Measurements from ENCODE around the gene WDR20.
"Not testable (repeated sequence)": the region's sequence is repeated elsewhere in the genome, so short reads cannot be mapped to it uniquely, and the experiment has no call there.

The WDR20 gene

DNA sequence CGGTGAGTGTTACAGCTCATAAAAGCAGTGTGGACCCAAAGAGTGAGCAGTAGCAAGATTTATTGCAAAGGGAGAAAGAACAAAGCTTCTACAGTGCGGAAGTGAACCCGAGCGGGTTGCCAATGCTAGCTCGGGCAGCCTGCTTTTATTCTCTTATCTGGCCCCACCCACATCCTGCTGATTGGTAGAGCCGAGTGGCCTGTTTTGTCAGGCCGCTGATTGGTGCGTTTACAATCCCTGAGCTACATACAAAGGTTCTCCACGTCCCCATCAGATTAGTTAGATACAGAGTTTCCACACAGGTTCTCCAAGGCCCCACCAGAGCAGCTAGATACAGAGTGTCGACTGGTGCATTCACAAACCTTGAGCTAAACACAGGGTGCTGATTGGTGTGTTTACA is 5.0 kb upstream of the WDR20 start:
- DNase-seq: not testable (repeated sequence)

DNA sequence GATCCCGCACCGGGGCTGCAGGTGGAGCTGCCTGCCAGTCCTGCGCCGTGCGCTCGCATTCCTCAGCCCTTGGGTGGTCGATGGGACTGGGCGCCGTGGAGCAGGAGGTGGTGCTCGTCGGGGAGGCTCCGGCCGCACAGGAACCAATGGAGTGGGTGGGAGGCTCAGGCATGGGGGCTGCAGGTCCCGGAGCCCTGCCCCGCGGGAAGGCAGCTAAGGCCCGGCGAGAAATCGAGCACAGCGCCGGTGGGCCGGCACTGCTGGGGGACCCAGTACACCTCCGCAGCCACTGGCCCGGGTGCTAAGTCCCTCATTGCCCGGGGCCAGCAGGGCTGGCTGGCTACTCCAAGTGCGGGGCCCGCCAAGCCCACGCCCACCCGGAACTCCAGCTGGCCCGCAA is 4.2 kb upstream of the WDR20 start:
- not testable (repeated sequence) for DNase-seq

DNA sequence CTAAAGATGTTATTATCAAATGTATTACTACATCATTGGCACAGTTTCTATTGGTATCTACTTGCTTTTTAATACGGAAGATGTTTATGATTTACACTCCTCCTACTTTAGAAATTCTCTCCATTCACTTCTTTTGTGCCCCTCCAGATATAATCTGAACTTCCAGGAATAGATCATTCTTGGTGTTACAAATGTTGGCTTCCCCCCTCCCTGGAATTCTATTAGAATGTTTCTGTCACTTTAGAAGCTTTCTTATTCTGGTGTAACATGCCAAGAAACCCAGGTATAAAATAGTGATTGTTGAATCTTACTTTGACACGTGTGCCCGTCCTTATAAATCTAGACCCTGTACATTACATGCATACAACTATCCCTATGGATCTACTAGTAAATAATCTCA is 1.2 kb upstream of the WDR20 start:
- DNase-seq: no peak

DNA sequence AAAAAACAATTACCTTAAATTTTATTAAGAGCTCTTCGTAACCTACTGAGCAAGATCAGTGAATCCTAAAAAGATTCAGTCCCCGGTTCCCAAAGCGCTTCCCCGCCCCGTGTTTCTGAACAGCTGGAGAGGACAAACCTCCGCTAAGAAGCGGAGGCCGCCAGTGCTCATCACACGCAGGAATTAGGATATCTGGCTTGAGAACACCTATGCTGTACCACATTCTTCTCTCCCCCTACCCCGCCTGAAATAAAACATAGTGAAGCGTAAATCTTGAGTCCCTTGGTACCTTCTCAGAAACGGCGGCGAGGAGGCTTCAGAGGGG is 774 bp upstream of the WDR20 start:
- no peak for DNase-seq

DNA sequence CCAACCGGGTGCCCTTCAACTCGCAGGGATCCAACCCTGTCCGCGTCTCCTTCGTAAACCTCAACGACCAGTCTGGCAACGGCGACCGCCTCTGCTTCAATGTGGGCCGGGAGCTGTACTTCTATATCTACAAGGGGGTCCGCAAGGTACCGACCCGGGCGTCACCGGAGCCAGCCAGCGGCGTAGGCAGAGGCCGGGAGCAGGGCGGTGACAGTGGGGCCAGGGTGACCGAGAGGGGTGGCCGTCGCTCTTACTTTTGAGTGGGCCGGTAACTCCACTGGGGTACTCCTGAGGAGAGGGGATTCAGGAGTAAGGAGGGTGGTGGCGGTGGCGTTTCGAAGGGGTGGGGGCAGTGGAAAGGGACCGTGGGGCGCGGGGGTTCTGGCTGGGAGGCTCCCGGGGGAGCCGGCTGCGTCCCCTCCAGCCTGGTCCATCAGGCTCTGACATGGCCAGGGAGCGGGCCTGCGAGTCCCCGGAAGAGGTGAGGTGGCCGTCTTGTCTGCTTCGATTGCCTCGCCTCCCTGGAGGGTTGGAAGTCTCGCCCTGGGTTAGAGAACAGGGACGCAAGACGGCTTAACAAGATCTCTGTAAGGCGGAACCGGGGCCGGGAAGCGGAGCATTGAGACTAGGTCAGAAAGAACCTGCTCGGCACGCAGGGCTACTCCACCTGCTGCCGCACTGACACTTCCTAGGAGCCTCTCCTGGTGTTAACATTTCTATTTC is 491 bp downstream of the WDR20 start:
- no peak for DNase-seq

DNA sequence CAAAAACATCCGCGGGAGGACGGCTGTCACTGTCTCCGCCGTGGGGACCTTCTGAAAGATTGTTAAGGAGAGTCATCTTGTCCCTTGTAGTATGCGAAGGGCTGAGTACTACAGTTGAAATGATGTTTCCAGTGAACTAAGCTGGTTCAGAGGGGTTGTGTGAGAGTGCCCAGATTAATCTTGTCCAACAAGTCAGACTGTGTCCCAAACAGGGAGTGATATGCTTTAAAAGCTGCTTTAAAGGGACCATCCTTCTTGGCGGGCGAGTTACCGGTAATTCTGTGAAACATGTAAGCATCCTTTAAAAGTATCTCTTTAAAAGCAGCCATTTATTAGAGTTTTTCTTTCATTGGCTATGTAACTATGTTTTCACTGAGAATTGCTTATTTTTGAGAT is 1.1 kb downstream of the WDR20 start:
- DNase-seq: no peak

DNA sequence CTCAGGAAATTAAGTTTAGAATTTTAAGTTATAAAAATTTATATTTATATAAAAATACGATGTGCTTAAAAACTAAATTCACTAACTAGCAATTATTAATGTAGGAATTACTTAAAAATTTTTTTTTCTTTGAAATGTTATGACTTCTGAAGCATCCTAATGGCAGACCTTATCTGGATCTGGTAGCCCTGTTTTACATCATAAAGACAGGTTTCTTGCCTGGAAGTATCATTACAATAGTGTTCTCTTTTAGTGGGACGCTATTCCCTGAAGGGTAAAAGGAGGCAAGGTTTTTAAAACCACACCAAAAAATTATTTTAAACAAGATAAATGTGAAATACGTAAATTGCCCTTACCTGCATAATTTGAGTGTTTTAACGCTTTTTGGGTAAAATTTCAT is 2.1 kb downstream of the WDR20 start:
- no peak for DNase-seq

DNA sequence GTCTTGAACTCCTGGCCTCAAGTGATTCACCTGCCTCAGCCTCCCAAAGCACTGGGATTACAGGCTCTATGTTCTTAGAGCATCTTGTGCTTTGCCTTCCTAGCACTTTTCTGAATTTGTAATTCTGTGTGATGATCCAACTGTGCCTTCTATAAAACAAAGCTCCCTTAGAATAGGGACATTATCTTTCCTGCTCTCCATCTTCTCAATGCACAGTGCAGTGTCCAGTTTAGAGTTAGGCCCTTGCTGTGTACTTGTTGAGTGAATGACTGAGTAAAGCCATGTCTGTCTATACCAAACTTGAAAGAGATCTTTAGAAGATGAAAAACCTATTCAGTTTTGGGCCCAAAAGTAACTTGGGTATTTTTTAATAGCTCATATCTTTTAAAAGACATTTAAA is 5.2 kb downstream of the WDR20 start:
- no peak for DNase-seq

DNA sequence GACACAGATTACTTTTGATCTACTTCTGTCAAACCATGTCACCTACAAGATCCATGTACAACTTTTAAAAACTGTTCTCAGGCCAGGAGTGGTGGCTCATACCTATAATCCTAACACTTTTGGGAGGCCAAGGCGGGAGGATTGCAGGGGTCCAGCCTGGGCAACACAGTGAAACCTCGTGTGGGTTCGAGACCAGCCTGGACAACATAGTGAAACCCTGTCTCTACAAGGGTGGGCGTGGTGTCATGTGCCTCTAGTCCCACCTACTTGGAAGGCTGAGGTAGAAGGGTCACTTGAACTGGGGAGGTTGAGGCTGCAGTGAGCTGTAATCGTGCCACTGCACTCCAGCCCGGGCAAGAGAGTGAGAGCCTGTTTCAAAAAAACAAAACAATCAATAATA is 5.7 kb downstream of the WDR20 start:
- DNase-seq: no peak

DNA sequence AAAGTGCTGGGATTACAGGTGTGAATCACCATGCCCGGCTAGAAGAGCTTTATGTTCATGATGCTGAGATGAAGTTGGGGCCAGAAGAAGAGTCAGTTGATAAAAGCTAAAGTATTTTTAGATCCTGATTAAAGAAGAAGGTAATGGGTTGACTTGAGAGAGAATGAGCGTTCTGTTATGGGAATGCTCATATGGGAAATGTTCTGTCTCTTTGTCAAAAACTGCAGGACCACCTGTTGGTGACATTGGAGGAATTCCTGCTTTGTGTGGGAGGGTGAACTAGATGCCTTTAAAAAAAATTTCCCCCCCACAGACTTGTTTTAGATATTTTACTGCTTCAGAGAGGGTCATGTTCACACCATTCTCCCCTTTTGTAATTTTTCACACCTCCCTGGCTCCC is 6.7 kb downstream of the WDR20 start:
- no peak for DNase-seq

DNA sequence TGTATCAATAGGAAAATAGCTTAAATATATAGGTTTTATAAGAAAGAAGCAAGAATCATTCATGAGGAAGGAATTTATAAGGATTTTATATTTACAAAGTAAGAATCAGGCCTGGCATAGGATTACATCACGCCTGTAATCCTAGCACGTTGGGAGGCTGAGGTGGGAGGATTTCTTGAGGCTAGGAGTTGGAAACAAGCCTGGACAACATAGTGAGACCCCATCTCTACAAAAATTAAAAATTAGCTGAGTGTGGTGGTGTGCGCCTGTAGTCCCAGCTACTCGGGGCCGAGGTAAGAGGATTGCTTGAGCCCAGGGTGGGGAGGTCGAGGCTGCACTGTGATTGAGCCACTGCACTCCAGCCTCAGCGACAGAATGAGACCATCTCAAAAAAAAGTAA is 10.4 kb downstream of the WDR20 start:
- no peak for DNase-seq

DNA sequence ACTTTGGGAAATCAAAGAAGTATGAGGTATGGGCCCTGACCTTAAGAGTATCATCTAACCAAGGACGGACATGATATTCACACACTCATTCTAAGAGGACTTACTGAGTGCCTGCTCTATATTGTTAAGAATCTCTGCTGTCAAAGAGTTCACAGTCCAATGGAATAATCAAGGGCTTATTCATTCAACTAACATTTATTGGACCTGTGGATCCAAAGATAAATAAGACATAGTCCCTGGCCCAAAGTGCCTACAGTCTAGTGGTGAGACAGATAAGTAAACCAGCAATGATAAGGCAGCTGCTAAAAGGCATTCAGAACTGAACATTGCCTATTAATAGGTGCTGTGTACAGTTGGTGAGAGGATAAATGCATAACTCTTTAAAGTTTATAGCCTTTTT is 11.0 kb downstream of the WDR20 start:
- DNase-seq: no peak

DNA sequence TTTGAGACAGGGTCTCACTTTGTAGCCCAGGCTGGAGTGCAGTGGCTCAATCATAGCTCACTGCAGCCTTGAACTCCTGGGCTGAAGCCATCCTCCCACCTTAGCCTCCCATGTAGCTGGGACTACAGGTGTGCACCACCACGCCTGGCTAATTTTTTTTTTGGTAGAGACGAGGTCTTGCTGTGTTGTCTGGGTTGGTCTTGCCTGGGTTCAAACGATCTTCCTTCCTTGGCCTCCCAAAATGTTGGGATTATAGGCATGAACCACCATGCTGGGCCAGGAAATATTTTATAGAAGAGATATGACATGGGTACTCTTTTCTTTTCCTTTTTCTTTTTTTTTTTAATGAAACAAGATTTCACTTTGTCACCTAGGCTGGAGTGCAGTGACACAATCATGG is 11.7 kb downstream of the WDR20 start:
- DNase-seq: not testable (repeated sequence)

DNA sequence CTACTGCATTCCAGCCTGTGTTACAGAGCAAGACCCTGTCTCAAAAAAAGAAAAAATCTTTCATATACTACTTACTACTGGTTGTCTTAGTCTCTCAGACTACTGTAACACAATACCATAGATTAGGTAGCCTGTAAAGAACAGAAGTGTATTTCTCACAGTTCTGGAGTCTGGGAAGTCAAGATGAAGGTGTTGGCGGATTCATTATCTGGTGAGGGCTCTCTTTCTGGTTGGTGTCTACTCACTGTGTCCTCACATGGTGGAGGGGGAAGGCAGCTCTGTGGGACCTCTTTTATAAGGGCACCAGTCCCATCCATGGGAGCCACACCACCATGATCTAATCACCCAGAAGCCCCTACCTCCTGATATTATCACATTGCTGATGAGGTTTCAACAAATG is 14.4 kb downstream of the WDR20 start:
- no peak for DNase-seq

DNA sequence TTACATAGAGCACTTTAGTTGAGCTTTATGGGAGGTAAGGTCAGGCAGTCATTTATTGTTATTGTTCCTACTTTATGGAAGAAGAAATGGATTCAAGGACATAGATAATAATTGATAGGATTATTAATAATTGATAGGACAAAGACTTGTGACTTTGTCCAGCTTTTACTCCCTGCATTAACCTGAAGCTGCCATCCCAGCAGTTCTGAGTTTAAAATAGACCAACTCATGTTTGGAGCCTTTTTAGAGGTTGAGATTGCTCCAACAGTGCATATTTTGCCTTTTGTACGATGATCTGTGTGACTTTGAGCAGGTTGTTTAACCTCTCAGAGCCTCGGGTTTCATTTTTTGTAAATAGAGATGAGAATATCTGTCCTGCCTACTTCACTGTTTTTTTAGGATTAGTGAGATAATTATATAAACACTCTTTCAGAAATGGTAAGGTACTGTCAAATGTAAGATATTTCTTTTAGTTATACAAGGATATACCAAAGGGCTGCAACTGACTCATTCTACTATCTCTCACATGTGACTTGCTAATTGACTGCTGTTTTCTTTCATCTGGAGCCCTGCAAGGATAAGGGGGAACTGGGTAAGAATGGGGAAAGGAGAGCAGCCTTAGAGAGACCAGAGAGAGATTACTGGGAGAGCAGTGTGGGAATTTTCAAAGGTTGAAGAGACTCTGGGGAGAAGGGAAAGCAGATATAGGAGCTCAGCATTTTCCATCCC is 15.3 kb downstream of the WDR20 start:
- no peak for DNase-seq

DNA sequence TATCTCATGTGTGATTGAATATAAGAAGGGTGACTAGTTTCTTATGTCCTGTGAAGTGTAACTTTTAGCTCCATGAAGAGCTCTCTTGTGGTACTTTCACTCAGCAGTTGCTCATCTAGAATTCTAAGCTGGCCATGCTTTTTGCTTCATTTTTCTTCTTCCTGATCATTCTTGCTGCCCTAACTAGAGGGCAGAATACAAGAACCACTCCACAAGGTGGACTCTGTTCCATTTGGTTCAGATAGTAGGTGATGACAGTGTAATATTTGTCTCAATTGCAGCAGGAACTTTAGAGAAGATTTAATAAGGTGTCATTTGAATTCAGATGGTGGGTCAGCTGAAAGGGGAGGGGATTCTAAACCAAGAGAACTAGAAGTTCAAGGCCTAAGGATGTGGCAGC is 17.6 kb downstream of the WDR20 start:
- no peak for DNase-seq

DNA sequence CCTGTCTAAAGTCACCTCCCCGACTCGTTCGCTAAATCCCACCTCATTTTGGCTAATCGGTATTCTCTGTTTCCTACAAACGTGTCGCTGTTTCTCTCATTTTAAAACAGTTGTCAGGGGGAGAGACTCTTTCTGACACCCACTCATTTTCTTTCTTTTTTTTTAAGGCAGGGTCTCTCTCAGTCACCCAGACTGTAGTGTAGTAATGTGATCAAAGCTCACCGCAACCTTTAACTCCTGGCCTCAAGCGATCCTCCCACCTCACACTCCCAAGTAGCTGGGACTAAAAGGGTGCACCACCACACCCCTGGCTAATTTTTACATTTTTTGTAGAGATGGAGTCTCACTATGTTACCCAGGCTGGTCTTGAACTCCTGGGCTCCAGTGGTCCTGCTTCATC is 19.1 kb downstream of the WDR20 start:
- DNase-seq: no peak

DNA sequence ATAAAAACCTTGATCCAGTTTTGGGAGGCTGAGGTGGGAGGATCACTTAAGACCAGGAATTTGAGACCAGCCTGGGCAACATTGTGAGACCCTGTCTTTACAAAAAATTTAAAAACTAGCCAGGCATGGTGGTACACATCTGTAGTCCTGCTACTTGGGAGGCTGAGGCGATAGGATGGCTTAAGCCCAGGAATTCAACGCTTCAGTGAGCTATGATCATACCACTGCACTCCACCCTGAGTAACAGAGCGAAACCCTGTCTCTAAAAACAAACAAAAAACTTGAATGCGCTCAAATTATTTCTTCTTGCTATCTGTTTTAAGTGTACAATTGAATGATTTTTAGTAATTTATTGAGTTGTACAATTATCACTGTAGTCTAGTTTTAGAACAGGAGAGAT is 20.1 kb downstream of the WDR20 start:
- no peak for DNase-seq

DNA sequence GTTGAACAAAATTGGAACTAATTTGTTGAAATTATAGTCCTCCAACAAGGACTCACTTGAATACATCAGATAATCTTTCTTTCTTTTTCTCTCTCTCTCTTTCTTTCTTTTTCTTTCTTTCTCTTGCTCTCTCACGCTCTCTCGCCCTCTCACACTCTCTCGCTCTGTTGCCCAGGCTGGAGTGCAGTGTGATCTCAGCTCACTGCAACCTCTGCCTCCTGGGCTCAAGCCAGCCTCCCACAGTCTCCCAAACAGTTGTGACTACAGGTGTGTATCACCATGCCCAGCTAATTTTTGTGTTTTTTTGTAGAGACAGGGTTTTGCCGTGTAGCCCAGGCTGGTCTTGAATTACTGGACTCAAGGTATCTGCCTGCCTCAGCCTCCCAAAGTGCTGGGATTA is 22.8 kb downstream of the WDR20 start:
- DNase-seq: no peak

DNA sequence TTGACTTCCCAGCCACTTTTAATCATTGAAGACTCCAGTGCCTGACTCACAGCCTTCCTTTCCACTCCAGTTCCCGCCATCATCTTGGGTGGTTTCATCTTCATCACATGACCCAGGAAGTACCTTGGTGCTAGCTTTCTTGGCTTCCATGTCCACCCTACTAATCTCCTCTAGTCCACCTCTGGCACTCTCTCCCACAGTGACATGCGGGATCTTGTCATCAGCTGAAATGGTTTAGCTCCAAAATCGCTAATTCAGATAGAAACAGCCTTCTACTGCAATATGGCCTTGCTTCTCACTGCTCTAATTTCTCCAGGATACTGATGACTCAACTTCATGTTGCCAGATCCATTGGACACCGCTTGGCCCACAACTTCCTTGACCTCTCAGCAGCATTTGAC is 24.5 kb downstream of the WDR20 start:
- DNase-seq: no peak

DNA sequence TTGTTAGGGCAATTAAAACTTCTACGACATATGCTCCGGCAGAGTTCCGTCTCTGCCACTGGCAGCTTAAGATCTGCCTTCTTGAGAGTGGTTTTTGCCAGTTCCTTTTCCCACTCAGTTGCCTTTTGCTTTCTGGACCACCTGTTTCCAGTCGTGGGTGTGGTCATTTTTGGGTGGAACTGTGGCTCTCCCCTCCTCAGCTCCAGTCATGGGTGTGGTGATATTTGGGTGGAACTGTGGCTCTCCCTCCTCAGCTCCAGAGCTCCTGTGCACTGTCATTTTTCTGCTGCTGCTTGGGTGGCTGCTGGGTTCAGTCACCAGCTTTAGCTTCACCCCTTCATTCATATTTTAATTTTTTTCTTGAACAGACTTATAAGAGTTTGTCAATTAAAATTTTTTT is 25.3 kb downstream of the WDR20 start:
- DNase-seq: no peak

DNA sequence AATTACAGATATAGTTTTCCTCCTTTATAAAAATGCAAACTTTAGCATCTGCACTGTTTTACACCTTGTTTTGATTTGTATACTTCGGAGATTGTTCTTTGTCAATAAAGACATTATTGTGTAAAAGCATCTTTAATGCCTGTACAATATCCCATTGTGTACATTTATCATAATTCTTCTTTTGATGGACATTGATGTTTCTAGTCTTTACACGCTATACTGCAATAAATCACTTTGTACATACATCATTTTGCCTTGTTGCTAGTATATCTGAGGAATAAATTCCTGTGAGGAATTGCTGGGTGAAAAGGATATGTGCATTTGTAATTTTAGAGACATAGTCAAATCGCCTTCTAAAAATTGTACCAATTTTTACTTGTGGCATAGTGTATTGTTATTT is 30.4 kb downstream of the WDR20 start:
- no peak for DNase-seq

DNA sequence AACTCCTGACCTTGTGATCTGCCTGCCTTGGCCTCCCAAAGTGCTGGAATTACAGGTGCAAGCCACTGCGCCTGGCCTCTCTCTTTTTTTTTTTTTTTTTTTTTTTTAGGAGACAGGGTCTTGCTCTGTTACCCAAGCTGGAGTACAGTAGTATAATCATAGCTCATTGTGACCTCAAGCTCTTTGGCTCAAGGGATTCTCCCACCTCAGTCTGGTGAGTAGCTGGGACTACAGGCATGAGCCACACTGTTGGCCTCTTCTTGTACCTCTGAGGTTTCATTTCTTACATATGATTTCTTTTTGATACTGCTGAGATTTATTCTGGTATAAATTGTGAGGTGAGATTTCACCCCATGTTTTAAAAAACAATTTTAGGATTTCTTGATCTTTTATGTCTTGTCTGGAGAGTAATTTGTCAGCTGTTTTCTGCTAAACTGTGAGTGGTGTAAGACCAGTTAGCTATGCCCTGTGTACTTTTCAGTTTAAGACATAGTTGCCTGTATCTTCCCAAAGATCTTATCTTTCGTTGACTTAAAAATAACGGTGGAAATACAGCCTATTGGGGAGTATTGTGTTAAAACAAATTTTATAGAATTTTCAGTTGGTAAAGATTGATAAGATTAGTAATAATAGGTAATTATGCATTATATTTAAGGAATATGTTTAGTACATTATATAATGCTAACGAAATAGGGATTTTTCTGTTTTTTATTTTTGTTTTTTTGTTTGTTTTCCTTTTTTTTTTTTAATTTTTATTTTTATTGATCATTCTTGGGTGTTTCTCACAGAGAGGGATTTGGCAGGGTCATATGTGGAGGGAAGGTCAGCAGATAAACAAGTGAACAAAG is 31.7 kb downstream of the WDR20 start:
- DNase-seq: no peak

DNA sequence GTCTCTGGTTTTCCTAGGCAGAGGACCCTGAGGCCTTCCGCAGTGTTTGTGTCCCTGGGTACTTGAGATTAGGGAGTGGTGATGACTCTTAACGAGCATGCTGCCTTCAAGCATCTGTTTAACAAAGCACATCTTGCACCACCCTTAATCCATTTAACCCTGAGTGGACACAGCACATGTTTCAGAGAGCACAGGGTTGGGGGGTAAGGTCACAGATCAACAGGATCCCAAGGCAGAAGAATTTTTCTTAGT is 32.2 kb downstream of the WDR20 start:
- not testable (repeated sequence) for DNase-seq

DNA sequence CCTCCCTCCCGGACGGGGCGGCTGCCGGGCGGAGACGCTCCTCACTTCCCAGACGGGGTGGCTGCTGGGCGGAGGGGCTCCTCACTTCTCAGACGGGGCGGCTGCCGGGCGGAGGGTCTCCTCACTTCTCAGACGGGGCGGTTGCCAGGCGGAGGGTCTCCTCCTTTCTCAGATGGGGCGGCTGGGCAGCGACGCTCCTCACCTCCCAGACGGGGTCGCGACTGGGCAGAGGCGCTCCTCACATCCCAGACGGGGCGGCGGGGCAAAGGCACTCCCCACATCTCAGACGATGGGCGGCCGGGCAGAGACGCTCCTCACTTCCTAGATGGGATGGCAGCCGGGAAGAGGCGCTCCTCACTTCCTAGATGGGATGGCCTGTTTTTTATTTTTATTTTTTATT is 33.0 kb downstream of the WDR20 start:
- DNase-seq: not testable (repeated sequence)

All from NCI-H1417 treated with DMSO at 0.1 percent for 48 hours (cell line).